ENCODE results near the gene EIF1.

The EIF1 gene

DNA sequence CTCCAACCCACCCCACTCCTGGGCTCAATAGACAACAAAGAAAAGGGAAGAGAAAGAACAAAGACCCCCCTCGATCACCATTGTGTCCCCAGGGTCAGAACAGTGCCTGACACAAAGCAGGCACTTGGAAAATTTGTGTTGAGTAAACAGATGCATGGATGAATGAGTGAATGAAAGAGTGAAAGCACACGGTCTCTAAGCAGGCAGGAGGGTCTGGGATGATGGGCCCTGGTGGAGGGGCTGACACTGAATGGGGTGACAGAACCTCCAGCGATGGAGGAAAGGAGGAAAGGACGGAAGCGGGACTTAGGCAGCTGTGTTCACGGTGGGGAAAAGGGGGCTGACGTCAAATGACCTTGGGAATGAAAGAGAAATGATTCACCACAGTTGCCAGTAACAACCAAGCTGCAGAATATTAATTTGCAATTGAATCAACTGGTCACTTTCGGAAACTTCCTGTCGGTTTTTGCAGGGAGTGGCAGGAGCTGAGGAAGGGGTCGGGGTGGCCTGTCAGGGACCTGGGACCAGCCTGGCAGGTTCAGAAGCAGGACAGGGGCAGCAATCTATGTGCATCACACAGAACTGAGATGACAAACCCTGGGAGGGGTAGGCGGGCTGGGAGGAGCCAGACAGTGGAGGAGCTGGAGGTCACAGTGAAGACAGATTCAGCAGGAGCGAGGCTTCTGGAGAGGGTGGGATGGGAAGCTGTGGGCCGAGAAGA lies 16.7 kb downstream of the EIF1 start:
- no peak for DNase-seq

DNA sequence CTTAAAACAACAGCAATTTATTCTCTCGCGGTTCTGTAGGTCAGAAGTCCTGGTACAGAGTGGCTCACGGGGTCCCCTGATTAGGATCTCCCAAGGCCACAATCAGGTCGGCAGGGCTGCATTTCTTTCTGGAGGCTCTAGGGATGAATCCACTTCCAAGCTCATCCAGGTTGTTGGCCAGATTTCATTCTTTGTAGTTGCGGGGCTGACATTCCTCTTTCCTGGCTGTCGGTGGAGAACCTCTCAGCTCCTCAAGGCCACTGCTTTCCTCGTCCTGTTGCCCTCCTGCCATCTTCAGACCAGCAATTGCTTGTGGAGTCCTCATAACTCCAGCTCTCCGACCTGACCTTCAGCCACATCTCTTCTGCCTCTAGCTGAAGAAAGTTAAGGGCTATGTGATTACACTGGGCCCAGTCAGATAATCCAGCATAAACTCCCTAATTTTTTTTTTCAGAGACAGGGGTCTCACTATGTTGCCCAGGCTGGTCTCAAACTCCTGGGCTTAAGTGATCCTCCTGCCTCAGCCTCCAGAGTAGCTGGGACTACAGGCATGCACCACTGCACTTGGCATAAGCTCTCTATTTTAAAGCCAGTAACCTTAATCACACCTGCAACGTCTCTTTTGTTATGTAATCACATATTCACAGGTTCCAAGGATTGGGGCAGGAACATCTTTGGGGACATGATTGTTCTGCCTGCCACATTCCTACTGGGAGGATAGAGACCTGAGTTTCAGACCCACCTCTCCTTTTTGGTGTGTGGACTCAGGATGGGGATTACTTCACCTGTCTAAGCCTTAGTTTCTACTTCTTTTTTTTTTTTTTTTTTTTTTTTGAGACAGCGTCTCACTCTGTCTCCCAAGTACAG lies 19.4 kb downstream of the EIF1 start:
- no peak for DNase-seq

DNA sequence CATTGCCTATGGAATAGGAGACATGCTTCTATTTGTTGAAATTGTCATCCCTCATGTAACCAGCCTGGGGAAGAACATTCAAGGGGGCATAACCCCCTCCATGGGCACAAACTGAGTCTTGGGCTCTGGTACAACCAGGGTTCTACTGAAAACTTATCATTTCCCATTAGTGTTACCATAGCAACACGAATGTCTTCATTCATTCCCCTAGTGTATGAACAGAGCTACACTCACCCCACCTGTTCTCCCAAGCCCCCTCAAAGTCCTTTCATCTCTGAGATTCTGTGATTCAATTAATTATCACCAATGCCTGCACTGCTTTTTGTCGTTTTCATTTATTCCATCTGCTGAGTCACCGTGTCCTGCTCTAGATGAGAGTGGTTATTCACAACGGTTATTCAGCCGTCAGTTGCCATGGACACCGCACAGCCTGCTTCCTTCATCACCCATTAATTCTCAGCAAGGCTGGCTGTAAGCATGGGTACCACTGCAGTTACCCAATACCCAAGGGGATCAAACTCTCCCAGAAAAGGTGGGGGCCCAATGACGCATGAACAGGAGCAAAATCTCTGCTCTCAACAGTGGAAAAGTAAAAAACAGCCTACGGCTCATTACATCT lies 21.9 kb downstream of the EIF1 start:
- no peak for DNase-seq

DNA sequence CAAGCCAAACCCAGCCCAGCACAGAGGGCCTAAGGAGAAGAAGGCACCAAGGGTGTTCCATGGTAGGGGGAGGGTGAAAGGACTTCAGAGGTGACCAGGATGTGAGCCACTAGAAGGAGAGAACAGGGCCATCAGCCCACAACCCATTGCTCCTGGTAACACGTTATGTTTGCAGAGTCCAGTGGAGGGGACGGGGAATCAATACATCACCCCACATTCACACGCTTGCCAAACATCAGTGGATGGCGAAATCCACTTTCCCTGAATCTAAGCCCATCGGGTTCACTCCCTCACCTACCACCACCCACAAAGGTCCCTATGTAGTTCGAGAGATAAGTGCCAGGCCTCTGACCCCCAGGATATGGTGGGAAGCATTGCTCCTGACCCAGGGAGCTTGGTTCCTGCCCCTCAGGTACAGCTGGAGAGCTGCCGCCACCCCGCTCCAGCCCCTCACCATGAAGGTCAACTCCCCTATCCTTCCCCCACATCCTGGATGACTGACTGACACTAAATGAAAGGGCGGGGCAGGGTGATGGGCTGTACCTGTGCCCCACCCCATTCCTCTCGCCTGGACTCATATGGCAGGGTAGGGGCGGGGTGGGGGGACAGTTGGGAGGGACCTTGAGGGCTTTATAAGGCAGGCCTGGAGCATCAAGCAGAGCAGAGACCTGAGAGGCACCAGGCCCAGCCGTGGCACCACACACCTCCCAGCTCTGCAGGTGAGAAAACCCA lies 23.1 kb downstream of the EIF1 start, which contains the start of gene GAST:
TSS of gene GAST (plus strand) at position 663 of the 732 bp plus-strand sequence. CDS start 3,106 bp downstream, outside the sequence.
- no peak for DNase-seq

DNA sequence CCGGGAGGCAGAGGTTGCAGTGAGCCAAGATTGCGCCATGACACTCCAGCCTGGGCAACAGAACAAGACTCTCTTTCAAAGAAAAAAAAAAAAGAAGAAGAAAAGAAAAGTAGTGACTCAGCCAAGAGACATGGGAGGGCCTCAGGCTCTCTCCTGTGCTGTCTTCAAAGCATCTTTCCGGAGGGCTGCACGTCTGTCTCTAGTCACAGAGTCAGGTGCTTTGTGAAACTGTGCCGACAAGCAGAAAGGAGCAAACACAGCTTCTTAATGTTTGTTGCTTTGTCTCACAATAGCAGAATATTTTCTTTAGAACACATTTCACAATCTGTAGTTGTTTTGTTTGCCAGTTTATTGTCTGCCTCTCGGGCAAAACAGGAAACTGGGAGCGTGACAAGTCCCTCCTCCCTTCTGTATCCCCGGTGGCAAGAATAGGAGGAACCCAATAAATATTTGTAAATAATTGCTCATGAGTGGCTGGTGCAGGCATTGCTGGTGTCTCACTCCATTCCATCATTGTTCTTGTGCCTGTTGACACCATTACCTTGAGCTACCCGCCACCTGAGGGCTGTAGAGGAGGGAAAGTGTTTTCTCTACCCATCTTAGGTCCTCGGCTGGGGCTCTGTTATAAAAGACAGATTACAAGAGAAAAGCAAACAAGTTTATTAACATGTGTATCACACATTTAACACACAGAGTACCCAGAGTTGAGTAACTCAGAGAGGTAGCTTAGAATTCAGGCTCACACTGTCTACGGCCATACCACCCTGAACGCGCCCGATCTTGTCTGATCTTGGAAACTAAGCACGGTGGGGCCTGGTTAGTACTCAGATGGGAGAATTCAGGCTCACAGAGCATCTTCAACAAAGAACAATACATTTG lies 29.0 kb downstream of the EIF1 start:
- DNase-seq = peak in 1 of 4 experiments; percentile 13

DNA sequence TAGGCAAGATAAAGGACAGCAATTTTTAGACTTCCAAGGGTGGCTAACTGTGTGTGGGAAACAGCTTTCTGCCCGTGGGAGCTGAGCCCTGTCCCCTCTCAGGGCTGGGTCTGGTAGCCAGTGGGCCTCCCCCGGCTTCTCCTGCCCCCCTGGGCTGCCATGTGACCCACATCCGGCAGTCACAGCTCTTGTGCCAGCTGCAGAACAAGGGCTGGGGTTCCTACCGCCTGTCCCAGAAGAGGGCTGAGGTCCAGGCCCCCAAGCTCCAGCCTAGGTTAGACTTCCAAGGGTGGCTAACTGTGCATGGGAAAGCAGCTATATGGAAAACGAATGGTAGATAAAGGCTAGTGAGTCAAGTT lies 29.6 kb downstream of the EIF1 start:
- no peak for DNase-seq

DNA sequence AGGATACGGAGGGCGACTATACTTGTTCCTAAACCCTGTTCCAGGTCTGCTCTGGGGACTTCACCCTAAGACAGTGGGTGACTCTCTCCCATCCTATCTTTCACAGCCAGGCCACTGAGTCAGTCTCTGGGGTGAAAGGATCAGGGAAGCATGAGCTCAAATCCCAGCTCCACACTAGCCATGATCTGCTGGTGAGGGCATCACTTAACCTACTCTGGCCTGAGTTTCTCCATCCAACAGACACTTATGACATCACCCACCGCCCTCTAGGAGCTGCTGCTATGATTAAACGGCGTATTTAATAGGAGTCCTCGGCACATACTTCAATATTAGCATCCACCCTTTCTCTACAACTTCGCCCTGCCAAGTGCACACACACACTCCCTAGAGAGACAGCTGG lies 33.5 kb downstream of the EIF1 start:
- no peak for DNase-seq

DNA sequence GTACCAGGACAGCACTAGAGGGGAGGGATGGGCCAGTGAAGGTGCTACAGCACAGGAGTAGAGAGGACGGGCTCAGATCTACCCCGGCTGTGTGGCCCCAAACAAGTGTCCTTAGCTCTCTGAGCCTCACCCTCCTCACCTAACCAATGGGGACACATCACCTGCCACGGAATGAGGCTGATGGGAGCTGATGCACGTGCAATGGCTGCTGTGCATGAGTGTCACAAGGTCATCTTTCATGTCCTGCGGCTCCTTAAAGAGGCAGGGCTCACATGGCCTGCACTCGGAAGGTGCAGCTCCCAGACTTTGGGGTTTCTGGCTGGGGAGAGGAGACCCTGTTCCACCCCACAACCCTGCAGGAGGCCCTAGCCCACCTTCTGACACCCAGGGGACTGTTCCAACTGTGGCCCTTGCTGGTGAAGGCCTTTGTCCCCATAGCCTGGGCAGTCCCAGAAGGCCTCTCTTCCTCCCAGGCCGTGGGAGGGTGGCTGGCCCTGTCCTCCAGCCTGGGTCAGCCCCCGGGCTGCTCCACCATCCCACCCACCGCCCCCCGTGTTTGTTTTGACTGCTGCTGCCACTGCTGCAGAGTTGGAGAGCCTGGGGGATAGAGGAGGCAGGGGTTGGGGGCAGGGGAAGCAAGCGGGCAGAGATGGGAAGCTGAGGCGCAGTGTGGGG lies 35.3 kb downstream of the EIF1 start:
- DNase-seq = no peak

DNA sequence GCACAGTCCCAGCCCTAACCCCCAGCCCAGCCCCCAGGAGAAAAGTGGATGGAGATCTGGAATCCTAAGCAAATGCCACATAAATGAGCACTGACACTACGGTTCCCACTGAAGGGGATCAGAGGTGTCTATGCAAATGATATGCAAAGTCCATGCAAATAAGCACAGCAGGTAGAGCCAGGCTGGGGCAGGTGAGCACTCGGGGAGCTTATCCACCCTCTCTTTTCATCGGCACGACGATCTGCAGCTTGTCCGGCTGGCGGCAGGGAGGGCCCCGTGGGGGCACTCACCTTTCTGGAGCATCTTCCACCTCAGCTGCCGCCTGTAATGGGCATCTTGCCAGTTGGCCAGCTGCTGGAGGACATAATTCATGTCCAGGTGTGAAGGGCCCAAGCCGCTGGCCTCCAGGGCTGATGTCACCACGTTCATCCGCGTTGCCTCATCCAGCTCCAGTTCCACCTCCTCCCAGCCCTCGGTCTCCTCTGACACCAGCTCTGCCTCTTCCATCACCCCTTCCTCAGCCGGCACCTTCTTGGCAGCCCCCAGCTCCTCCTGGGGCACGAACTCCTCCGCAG lies 35.9 kb downstream of the EIF1 start:
- DNase-seq = no peak

DNA sequence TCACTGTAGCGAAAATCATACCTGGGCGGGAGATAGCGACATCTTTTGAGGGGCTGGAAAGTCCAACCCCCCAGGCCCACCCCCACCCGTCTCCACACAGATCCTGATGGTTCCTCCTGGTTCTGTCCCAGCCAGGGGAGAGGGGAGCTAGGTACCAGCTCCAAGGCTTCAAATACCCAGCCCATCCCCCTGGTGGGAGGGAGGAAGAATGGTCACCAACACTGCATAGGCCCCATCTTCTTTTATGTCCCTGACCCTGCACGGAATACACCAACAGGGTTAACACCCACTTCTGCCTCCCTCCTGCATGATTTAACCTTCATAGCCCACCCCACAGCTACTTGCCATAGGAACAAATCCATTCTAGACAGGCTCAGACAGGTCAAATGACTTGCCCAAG lies 36.4 kb downstream of the EIF1 start:
- no peak for DNase-seq

DNA sequence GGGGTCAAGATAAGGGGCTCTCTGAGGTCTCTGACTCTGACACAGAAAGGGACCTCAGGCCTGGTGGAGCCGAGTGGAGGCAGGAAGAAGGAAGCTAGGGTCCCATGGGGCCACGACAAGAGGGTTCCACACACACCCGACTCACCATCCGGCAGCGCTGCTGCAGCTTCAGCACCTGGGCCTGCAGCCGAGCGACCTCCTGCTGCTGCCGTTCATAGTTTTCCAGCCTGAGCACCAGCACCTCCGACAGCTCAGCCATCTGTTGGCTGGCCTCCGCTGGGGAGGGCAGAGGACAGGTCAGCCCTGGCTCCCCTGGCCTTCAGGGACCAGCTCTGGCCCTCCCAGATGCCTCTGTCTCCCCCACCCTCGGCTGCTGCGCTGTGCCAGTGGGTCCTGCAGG lies 39.4 kb downstream of the EIF1 start:
- DNase-seq = no peak

DNA sequence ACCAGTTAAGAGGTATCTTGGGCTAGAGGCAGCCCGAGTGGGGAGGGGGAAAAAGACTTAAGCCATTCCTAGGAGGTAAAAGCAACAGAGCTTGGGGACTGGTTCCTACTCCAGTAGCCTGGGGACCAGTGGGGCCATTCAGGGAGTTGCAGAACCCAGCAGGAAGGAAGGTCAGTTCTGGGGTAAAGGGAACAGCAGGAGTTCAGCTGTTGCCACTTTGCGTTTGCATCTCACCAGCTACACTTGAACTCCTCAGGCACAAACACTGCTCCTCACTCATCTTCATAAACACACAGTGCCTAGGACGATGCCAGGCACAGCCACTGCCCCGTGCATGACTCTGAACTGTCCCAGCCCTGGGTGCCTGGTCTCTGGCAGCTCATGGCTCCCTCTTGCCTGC lies 41.8 kb downstream of the EIF1 start:
- DNase-seq = no peak

DNA sequence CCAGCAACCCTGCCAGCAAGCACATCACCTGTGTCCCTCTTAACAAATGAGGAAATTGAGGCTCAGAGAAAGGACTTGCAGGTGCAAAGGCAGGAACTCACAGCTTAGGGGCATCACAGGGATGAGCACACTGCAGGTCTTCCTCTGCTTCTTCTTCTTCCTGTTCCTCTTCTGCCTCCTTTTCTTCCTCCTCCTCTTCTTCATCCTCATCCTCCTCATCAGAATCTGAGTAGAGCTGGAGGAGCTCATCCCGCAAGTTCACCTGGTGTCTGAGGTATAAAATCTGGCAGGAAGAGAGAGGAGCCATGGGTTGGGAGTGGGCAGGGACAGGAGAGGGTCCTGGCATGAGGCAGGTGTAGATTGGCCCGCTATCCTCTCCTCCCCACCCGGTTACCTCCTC lies 43.2 kb downstream of the EIF1 start:
- no peak for DNase-seq

DNA sequence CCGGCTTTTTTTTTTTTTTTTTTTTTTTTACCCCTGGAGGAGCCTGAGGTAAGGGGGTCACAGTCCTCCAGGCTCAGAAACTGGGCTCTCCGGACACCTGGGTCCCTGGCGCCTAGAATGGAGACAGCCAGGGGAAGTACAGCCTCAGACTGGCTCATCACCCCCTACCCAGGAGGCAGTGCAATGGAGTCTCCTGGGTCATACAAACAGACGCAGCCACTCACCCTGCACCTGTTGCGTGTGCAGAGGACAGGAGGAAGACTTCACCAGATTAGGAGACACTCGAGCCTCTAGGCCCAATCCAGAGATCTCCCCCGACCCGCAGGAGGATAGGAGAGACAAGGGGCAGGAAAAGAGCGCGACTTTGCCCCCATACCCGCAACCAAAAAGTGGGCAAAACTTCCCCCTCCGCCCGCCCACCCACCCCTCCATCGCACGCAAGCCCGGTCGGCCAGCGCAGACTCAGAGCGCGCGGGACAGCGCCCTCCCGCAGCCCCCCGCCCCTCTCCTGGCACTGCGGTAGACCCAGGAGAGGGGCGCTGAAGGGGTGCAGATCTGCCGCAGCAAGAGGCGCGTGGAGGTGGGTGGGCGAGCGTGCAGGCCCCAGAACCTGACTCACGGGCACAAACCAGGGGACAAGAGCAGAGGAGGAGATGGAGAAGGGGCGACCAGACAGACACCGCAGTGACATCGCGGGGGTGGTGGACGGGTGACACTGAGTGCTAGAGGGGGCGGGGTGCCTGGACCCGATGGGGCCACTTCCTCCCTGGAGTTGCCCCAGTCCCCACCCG lies 44.9 kb downstream of the EIF1 start:
- DNase-seq = no peak

DNA sequence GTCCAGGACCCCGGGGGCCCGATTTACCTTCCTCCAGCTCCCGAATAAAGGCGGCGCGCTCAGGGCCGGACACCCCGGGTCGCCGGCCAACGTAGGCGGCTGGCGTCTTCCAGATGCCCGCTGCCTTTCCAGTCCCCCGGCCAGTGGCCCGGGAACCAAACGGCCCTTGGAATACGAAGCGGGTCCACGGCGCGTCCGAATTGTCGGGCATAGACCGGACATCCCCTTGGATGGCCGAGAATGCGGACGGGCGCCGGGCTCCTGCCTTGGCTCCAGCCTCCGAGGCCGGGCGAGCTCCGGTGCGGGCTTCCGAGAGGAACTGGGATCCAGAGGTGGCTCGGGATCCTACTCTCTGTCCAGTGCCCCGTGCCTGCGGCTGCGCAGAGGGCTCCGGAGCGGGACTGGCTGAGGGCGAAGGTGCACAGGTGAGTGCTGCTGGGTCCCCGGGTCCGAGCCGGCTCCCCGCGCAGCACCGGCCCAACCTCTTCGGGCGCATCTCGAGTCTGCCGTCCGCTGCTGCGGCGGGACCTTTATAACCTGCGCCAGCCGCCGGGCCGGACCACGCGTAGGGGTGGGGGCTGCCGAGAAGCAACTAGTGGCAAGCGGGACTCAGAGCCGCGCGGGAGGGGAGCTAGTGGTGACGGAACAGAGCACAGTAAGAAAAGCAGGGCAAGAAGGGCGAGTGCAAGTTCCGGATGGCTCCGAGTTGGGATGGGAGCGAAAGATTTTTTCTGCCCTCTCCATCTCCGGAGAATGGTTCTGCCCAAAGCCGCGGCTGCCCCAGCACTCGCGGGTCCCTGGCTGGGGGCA lies 45.7 kb downstream of the EIF1 start, which contains the start of gene HAP1:
TSS of gene HAP1 (minus strand) at position 505 of the 810 bp plus-strand sequence. CDS start at position 496, 9 bp downstream.
- DNase-seq = no peak

DNA sequence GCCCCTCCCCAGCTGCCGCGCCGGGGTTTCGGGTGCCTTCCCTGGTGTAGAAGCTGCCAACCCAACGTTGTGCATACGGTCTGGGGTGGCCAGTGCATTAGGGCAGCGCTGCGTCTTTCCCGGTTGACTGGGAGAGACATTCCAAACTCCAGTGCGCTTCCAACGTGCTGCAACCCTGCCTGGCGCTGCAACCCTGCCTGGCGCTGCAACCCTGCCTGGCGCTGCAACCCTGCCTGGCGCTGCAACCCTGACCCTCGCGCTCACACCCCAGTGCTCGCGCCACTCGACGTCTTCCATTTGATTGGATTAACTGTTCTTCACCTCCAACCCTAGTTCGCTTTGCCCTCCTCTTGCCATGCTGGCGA lies 46.2 kb downstream of the EIF1 start:
- no peak for DNase-seq

DNA sequence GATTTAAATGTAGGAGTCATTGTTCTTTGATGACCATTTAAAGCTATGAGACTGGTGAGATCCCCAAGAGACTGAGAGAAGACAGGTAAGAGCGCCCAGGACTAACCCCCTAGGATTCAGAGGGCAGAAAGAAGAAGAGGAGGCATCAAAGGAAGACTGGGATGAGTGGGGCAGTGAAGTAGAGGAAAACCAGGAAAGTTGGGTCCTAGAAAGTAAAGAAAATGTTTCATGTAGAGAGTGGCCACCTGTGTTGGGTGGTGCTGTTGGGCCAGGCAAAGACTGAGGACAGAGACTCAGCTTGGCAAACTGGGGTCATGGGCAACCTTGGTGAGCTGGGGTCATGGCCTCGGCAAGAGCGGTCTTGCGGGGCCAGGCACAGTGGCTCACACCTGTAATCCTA lies 47.1 kb downstream of the EIF1 start:
- no peak for DNase-seq

DNA sequence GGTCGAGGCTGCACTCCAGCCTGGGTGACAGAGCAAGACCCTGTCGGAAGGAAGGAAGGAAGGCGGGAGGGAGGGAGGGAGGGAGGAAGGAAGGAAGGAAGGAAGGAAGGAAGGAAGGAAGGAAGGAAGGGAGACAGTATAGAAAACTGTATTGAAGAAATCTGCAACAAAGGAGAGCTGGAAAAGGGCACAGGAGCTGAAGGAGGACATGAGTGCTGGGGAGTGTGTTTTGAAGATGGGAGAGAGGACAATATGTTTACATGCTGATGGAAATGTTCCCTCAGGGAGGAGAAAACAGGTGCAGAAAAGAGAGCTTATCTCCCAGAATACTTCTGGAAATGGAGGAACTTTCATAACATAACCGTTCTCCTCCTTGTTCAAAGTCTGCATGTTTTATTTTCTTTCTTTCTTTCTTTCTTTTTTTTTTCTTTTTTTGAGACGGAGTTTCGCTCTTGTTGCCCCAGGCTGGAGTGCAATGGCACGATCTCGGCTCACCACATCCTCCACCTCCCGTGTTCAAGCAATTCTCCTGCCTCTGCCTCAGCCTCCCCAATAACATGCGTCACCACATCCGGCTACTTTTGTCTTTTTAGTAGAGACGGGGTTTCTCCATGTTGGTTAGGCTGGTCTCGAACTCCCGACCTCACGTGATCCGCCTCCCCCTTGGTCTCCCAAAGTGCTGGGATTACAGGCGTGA lies 48.4 kb downstream of the EIF1 start:
- no peak for DNase-seq

DNA sequence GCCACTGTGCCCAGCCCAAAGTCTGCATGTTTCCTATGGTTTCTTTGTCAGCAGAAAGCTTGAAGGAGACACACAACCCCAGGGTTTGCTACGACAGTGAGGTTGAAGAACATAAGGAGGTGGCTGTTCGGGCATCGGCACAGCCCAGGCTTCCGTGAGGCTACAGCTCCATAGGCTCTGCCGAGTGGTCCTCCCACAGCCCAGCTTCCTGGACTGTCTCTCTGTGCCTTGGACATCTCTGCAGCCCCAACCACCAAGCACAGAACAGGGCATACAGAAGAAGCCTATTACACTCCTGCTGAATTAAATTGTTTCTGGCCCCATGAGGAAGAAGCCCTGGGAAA lies 49.0 kb downstream of the EIF1 start:
- no peak for DNase-seq

Data from activated CD4-positive, CD25-positive, alpha-beta regulatory T cell (primary cell).